ENCODE results near the gene HERC3. TPM values are rescaled to one million over a fixed set of nuclear protein-coding genes. Genes with fewer than 3 reads are reported as not detected.

HERC3 gene
- total and polyA plus RNA-seq, 12 donors, result 3.4 to 40.1 (median 26.5) TPM

DNA sequence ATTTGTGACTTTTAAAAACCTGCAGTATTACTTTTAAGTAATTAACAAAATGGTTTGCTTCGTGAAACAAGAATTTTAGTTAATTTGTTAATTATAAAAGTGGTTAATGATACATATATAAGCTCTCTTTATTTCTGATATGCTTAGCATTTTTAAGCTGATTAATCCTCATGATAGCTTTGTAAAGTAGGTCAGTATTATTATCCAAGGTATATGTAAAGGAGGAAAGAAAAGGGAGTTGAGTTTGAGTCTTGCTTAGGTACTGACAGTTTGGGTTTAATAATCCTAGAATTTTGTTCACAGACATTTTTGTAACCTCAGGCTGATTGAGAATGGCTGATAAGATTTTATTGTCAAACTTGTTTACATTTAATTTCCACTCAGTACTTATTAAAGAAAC lies 21.8 kb downstream of the HERC3 start:
- WGBS, 4 donors, result 91 to 95% (median 94%) methylated on average over 1 of the region's 1 CpG
- peaks cover 4 to 42% of the 10 kb centered on the region in 2 donors for H3K4me1 ChIP-seq (replicated peaks in 1 of 2)

DNA sequence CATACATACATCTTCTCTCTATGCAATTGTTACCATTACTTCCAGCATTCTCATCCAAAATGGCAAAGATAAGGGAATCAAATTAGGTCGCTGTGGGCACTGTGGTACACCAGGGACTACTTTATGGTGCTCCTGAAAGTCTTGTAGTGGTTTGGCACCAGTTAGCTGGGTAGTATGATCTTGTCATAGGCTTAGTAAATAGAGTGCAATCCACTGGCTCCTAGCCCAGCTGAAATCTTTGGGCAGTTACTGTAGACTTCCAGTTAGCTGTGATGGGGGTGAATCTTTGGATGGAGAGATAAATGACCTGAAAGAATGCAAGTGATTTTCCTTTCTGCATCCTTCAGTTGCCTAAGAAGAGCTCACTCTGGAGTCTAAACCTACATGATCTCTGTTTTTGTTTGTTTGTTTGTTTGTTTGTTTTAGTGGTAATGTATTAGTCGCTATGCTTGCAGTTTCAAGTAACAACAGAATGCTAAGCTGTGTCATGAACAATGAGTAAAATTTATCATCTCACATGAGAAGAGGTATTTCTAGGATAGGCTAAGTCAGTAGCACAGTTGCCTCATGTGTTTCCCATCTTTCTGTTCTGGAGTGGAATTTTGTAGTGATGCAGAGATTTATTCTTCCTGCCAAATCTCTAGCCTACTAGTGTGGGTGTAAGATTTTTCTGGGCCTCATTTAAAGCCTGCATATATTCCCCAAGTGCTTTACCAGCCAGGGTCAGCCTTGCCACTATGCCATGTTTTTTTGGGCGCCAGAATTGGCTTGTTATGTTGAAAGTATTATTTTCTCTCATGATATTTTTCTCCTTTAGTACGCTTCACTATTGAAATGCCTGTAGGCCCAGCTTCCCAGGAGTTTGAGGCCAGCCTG lies 24.2 kb downstream of the HERC3 start:
- intact Hi-C loops (cut with DNase I), result no loop called here
- H3K36me3 ChIP-seq (replicated peaks in 1 of 2), result no peaks in the 10 kb centered on the region
- H3K9me3 ChIP-seq (replicated peaks in 1 of 3), result no peaks in the 10 kb centered on the region
- H3K4me1 ChIP-seq (replicated peaks in 1 of 2), result peaks cover 4 to 36% of the 10 kb centered on the region in 2 donors
- peak overlapping the region in 1 of 5 donors; percentile 32 for H3K27ac ChIP-seq
- TF ChIP-seq CTCF (IDR thresholded peaks at IDR 0.05) (no peak), POLR2A (IDR thresholded peaks at IDR 0.05) (no peak)
- H3K27me3 ChIP-seq, result no peaks in the 10 kb centered on the region
- H3K4me3 ChIP-seq, result no peak overlapping the region
- WGBS, 4 donors, result 96 to 98% (median 97%) methylated on average over 3 to 4 of the region's 4 CpGs
- DNase-seq, result peak in 5 of 7 donors; percentile 31 to 70 (median 66)

More for the DNA sequence above, 21.8 kb downstream of the HERC3 start:
- Histone ChIP-seq H3K27me3 (no peaks in the 10 kb centered on the region), H3K9me3 (replicated peaks in 1 of 3) (no peaks in the 10 kb centered on the region), H3K36me3 (replicated peaks in 1 of 2) (no peaks in the 10 kb centered on the region), H3K27ac (peak overlapping the region in 1 of 5 donors; percentile 72), H3K4me3 (no peak overlapping the region)
- no peak for DNase-seq
- no peak for TF ChIP-seq CTCF (IDR thresholded peaks at IDR 0.05)
- no peak for TF ChIP-seq POLR2A (IDR thresholded peaks at IDR 0.05)
- intact Hi-C loops (cut with DNase I), result no loop called here

DNA sequence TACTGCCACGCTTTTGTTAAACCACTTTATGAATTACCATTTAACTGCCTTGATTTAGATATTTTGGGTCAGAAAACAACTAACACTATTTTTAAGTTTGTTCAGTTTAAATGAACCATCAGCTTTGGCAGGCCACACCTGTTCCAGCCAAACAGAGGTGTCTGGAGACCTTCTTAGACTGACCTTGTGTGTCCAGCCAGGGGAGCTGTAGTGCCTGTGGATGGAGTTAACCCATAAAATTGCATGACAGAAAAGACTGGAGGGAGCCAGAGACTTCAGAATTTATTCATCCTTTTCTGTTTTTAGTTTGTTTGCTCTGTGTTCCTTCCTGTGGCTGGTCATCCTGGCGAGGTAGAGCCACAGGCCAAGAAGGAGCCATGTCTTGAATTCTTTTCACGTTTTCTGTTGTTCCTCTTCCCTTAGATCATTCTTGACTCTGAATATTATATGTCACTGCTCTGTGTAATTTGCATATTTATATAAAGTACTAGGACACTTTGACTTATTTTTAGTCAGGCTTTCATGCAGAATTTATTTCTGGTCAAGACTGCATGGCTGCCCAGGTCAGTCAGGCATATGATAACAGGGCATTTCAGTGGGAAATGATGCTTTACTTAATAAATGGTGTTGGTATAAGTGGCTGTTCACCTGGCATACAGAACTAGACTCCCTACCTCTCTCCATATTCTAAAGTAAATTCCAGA lies 26.7 kb downstream of the HERC3 start:
- Histone ChIP-seq H3K27ac (no peak overlapping the region), H3K27me3 (no peaks in the 10 kb centered on the region), H3K36me3 (replicated peaks in 1 of 2) (no peaks in the 10 kb centered on the region), H3K4me3 (no peak overlapping the region), H3K4me1 (replicated peaks in 1 of 2) (peaks cover 4 to 16% of the 10 kb centered on the region in 2 donors), H3K9me3 (replicated peaks in 1 of 3) (no peaks in the 10 kb centered on the region)
- intact Hi-C loops (cut with DNase I), result no loop called here
- TF ChIP-seq POLR2A (IDR thresholded peaks at IDR 0.05) (no peak), CTCF (IDR thresholded peaks at IDR 0.05) (no peak)
- WGBS, 4 donors, result 89 to 92% (median 92%) methylated on average over 3 of the region's 3 CpGs
- DNase-seq, result no peak

DNA sequence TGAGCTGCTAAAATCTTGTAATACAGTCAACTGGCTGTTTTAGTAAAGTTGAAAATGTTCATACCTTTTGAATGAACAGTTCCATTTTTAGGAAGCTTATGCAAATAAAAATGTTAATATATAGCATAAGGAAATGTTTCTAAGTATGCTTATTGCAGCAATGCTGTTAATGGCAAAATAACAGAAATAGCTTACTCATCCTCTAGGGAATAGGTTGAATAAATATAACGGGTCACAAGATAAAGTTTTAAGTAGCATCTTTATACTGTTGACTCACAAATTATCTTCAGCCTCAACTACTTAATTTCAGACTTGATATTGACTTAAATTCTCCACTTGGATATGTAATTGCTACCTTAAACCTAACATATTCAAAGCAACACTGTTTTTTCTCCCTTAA lies 27.7 kb downstream of the HERC3 start:
- DNase-seq, result no peak
- intact Hi-C loops (cut with DNase I), result no loop called here
- Histone ChIP-seq H3K4me3 (no peak overlapping the region), H3K9me3 (replicated peaks in 1 of 3) (no peaks in the 10 kb centered on the region), H3K27me3 (no peaks in the 10 kb centered on the region), H3K4me1 (replicated peaks in 1 of 2) (peaks cover 4 to 9% of the 10 kb centered on the region in 2 donors), H3K36me3 (replicated peaks in 1 of 2) (no peaks in the 10 kb centered on the region), H3K27ac (no peak overlapping the region)
- TF ChIP-seq POLR2A (IDR thresholded peaks at IDR 0.05) (no peak), CTCF (IDR thresholded peaks at IDR 0.05) (no peak)
- 69 to 82% (median 72%) methylated on average over 1 of the region's 1 CpG for WGBS, 4 donors
